Hematopoietic multipotent progenitor cell (in vitro differentiated cells): ENCODE measurements around the gene ANKS1A. TPM values are rescaled to one million over a fixed set of nuclear protein-coding genes. Genes with fewer than 3 reads are reported as not detected.
A peak's percentile ranks its signal among the peaks of the same experiment; 100 is the strongest.

Experiments
- DNase-seq, 3 donors: peaks; one replicate each; pipeline ENCODE4 v3.0.0-alpha.2; 2011 to 2015; ENCODE audit warnings: low read depth in 2 of 3, low spot score in 2 of 3
- small RNA-seq: library from RNA; depleted of rRNA; stranded (forward); fragments of <200 nt; gene quantifications from one replicate; pipeline ENCODE3, GENCODE V24; 2012
- total RNA-seq: library from RNA; depleted of rRNA; stranded (reverse); fragments of >200 nt; gene quantifications from one replicate; pipeline ENCODE4 v1.2.3, GENCODE V29; 2012

ANKS1A gene
- total RNA-seq, 1 donor = 17.5 TPM

DNA sequence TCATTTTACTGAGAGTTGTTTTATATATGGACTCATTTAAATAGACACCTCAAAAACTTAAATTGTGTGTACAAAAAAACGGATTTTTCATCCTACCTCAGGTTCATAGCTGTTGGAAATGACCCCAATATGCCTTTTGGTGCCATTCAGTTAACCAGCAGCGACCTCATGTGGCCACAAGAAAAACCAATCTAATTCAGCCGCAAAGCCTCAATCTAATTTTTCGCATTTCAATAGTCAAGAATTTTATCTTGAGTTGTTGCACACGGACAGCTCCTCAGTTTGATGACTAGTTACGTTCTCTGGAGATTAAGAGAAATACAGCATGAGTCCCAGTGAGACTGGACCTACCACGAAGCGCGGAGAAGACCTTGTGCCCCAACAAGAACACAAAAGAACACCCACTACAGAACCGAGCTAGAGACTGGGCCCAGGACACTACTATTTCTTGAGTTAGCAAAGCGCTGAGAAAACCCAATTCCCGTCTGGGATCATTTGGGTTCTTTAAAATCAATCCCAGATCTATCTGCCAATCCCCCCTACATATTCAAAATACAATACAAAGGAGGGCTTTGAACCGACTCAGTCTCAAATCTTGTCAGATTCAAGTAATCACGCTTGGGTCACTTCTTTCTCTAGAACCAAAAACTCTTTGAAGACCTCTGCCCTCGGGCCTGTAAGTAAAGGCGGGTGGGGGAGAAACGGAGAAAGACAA, 251.0 kb downstream of the ANKS1A start:
- DNase-seq = peak in 2 of 3 donors; percentile 75 to 83

GRCh38 chr6:35140639-35141006, 251.6 kb downstream of the ANKS1A start:
- DNase-seq = no peak

Small RNA genes within 50 kb of the gene (small RNA-seq; reads per million reads assigned to genes)
- not detected for gene AL138721.1

Other genes starting within 250 kb of the ANKS1A start
- 36.9 TPM for gene ILRUN, start 192.5 kb upstream of the ANKS1A start, total RNA-seq
- gene SNRPC, start 131.8 kb upstream of the ANKS1A start, total RNA-seq = 56.8 TPM
- 12.1 TPM for gene BLTP3A, start 97.2 kb upstream of the ANKS1A start, total RNA-seq
- gene TAF11, start 1.2 kb upstream of the ANKS1A start, total RNA-seq = 10.8 TPM